HK-2 (cell line): ENCODE data around the gene FAM83E.

Source experiments
- DNase-seq: peaks from one replicate; pipeline ENCODE4 v3.0.0-alpha.2; 2018; ENCODE audit not compliant: unreplicated experiment

The FAM83E gene

GRCh38 chr19:48575931-48576622, 38.8 kb downstream of the FAM83E start:
- no peak for DNase-seq

- DNase-seq = no peak
Measured at GRCh38 chr19:48573163-48573505, 41.7 kb downstream of the FAM83E start.

- no peak for DNase-seq
Measured at GRCh38 chr19:48571378-48572162, 43.3 kb downstream of the FAM83E start.

GRCh38 chr19:48569814-48570213, 45.1 kb downstream of the FAM83E start:
- no peak for DNase-seq

- DNase-seq = peak; percentile 90
Measured at GRCh38 chr19:48568345-48568886, 46.5 kb downstream of the FAM83E start.

- DNase-seq = no peak
Measured at GRCh38 chr19:48565090-48565489, 49.8 kb downstream of the FAM83E start.
